HG03378 (cell line): ENCODE measurements around the gene GGN.
"Not testable (repeated sequence)": the region's sequence is repeated elsewhere in the genome, so short reads cannot be mapped to it uniquely, and the experiment has no call there.

Experiments used
- ATAC-seq: cut with Tn5 transposase; IDR thresholded peaks from one replicate; pipeline ENCODE4 v1.9.1; 2021; ENCODE audit warnings: mild to moderate bottlenecking, moderate library complexity; ENCODE audit not compliant: unreplicated experiment

GGN gene, protein sequence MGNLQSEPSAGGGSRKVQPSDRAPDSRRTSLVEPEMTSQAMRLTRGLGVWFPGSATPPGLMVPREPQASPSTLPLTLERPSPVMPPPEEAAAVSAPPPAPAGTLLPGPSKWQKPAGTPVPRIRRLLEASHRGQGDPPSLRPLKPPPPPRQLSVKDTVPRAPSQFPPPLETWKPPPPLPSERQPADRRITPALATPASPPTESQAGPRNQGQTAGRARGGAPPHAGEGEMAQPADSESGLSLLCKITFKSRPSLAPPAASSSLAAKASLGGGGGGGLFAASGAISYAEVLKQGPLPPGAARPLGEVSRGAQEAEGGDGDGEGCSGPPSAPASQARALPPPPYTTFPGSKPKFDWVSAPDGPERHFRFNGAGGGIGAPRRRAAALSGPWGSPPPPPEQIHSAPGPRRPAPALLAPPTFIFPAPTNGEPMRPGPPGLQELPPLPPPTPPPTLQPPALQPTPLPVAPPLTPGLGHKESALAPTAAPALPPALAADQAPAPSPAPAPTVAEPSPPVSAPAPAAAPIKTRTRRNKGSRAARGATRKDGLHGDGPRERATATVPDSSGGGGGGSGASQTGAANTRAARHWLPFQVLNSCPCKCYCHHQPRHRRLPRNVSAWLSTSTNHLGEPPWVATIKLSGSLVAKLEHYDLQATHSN

DNA sequence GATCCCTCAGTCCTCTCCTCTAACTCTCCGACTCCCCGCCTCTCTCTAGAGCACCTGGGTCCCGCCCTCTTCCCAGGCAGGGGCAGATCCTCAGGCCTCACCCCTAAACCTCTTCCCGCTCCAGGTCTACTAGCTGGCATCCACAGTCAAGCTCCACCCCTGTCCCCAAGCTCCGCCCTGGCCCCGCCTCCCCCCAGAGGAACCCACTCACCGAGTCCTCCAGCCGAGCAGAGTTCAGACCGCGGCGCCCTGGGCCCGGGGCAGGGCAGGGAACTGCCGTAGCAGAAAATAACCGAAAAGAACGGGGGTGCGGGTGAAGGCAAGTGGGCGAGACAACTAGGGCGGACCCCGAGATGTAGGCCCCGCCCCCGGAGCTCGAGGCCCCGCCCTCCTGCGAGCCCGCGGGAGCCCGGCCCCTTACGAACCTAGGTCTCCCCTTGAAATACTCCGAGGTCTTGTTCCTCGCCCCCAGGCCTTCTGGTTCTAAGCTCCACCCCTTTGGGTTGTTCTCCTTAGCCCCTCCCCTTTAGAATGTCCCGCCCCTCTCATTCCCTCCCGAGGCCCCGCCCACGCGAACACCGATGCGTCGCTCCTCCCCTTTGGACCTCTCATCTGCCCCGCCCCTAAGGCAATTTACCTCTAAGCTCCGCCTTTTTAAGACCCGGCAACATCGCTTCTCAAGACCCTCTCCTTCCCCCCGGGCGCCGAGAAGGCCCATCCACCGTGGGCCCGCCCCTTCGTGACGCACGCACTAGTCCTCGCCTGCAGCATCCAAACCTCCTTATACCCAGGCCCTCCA, at the start of gene GGN:
Gene GGN, minus strand, starts transcription at position 485 of the 799 bp plus-strand sequence. CDS start 773 bp downstream, outside the sequence.
- ATAC-seq, result no peak

DNA sequence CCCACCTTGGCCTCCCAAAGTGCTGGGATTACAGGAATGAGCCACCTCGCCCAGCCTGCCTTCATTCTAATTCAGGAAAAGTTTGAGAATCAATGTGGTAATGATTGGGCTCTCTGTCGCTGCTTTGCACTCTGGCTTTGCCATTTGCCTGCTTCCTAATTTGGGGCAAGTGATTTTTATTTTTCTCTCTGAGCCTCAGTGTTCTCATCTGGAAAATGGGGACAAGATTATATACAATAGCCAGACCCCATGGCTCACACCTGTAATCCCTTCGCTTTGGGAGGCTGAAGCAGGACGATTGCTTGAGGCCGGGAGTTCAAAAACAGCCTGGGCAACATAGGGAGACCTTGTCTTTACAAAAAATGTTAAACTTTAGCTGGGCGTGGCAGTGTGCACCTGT, 49.5 kb upstream of the GGN start:
- ATAC-seq, result no peak

DNA sequence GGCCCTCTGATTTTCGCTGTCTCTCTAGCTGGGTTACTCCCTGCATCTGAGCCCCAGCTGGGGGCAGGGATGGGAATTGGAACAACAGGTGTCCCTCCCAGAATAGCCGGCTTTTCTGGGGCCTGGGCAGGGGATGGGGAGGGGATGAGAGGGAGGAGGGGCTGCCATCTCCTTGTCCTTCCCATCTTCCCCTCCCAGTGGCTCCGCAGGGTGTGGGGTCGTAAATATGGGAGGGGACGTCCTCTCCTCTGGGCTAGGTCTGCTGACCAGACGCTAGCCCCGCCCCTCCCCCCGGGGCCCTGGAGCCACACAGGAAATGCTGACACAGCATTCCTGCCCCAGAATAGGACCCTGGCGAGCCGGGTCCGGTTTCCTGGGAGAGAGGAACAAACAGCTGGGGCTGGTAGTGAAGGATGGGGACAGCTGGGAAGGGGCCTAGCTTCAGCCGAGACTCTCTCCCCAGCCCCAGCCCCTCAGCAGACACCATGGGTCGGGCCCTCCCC, 46.8 kb upstream of the GGN start:
- no peak for ATAC-seq

DNA sequence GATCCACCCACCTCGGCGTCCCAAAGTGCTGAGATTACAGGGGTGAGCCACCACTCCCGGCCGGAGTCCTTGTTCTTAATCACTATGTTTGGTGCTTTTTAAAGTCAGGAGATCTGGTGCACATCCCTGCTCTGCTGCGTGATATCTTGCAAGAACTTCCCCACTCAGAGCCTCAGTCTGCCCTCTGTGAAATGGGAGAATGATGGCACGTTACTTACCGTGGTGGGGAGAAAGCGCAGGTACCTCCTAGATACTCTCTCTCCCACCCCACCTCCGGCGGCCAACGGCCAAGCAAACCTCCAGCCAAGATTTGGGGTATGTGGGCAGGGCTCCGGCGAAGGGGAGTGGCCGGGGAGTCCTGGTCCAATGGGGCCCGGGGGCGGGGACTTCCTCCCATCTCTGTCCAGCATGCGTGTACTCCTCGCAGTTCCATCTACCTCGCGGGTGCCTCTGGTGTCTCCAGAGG, 45.5 kb upstream of the GGN start, which contains the start of gene RYR1:
Gene RYR1, plus strand, starts transcription at position 424 of the 466 bp plus-strand sequence. CDS start 139 bp downstream, outside the sequence.
- ATAC-seq, result no peak

DNA sequence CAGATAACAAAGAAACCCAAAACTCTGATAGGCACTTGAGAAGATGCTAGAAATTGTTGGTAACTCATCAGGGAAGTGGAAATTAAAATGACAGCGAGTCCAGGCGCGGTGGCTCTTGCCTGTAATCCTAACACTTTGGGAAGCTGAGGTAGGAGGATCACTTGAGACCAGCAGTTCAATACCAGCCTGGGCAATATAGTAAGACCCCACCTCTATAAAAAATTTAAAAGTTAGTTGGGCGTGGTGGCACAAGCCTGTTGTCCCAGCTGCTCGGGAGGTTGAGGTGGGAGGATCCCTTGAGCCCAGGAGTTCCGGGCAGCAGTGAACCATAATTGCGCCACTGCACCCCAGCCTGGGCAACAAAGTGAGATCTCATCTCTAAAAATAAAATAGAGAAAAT, 43.1 kb upstream of the GGN start:
- no peak for ATAC-seq

DNA sequence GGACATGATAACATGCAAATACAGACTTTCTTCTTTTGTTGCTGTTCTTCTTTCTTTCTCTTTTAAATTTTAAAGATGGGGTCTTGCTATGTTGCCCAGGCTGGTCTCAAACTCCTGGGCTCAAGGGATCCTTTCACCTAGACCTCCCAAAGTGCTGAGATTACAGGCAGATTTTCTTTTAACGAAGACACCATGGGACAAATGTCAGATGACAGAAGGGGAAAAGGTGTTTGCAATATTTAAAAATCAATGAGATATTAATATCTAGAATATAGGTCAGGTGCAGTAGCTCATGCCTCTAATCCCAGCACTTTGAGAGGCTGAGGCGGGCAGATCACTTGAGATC, 42.0 kb upstream of the GGN start:
- ATAC-seq, result no peak

DNA sequence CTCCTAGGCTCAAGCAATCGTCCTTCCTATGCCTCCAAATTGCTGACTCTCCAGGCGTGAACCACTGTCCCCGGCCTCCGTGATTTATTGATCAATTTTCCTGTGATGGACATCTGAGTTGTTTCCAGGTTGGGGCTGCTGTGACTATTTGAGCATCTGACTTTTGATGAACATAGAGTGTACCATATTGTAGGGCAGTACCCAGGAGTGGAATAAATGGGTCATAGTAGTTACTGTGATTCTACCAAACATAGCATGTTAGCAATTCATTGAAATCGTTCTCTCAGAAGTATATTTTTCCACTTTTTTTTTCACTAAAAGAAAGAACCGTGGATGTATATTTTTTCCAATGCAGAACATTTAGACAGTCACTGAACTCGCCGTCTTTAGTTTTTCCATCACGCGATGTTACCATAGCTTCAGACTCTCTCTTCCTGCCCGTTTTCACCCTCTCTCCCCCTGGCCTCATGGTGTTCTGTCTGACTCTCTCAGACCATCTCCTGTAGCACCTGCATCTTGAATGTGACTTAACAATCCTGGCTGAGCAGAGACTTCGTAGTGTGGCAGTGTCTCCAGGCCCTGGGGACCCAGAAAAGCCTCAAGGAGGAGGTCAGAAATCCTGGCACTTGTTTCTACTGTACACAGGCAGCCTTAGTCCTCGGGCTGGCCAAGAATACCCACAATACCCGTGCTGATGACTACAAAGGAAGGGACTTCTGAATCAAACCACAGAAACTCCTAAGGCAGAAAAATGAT, 41.4 kb upstream of the GGN start:
- ATAC-seq, result no peak

DNA sequence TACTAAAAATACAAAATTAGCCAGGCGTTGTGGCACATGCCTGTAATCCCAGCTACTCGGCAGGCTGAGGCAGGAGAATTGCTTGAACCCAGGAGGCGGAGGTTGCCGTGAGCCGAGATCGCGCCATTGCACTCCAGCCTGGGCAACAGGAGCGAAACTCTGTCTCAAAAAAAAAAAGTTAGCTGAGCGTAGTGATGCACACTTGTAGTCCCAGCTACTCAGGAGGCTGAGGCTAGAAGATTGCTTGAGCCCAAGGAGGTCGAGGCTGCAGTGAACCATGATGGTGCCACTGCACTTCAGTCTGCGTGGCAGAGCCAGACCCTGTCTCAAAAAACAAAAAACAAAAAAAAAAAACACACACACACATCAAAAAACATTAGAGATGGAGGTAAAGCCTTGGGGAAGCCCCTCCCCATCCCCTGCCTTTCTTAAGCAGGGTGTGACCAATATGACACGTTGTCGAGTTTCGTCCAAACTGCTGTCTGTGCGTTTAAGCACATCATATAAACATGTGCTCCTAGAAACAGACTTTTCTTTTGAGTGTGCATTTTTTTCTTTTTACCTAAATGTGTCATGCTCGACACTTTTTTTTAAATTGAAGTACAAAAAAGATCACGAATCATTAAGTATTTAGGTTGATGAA, 39.3 kb upstream of the GGN start:
- ATAC-seq, result not testable (repeated sequence)

DNA sequence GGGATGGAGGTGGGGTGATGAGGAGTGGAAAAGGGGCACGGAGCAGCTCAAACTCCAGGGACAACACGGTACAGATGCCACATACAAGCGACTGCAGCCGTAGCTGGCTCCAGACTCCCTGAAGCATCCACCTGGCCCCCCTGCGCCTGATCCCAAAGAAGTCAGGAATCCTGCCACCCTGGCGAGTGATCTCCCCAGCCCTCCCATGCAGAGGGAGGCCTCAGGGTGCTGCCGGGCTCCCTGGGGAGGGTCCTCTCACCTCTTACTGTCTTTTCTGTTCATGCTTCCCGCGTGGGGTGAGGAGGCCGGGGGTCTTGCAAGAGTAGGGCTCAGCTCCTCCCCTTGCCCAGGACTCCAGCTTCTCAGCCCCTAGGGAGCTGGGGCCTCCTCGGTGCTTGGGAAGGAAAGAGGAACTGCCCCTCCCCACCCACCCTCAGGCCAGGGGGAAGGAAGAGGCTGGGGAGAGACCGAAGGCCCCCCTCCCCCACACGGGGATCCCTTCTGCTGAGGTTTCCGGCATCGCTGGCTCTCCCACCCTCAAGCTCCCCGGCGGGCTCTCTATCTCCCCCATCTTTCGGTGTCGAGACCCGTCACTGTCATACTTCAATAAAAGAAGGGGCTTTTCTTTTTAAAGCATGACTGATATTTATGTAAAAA, 38.1 kb upstream of the GGN start, which contains the start of gene RASGRP4:
Gene RASGRP4, minus strand, starts transcription at position 410 of the 657 bp plus-strand sequence. Its CDS starts 128 bp downstream, at position 282.
- no peak for ATAC-seq

DNA sequence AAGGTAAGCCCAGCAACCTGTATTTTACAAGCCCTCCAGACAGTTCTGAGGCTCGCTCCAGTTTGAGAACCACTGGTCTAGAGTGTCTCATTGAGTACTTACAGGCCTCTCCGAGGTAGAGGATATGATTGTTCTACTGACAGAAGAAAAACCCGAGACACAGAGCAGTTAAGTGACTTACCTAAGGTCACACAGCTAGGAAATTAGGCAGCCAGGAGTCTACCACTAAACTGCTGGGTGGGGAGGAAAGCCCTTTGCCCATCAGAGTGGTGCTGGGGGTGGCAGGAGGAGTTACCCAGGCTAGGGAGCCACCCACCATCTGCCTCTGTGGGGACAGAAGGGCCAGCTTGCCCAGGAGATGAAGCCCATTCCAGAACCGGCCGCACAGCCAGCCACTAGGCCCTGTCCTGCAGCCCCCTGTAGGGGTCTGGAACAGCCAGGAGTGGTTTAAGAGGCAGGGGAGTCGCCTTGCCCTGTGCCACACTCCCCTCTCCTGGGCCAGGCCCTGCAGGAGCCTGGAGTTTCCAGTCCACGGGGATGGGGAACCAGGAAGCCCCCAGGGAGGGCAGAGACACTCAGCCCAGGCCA, 37.5 kb upstream of the GGN start:
- ATAC-seq, result no peak

DNA sequence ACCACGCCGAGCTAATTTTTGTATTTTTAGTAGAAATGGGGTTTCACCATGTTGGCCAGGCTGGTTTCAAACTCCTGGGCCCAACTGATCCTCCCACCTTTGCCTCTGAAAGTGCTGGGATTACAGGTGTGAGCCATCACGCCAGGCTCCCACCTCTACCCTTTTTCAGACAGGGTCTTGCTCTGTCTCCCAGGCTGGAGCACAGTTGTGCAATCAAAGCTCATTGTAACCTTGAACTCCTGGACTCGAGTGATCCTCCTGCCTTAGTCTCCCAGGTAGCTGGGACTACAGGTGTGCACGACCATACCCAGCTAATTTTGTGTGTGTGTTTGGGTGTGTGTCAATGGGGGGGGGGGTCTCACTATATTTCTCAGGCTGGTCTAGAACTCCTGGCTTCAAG, 36.4 kb upstream of the GGN start:
- ATAC-seq, result no peak

DNA sequence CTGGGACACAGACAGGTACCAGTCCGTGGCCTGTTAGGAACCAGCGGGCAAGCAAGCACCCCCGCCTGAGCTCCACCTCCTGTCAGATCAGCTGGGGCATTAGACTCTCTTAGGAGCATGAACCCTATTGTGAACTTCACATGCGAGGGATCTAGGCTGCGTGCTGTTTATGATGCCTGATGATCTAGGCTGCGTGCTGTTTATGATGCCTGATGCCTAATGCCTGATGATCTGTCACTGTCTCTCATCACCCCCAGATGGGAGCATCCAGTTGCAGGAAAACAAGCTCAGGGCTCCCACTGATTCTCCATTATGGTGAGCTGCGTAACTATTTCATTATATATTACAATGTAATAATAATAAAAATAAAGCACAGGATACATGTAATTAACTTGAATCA, 34.6 kb upstream of the GGN start:
- ATAC-seq, result no peak

DNA sequence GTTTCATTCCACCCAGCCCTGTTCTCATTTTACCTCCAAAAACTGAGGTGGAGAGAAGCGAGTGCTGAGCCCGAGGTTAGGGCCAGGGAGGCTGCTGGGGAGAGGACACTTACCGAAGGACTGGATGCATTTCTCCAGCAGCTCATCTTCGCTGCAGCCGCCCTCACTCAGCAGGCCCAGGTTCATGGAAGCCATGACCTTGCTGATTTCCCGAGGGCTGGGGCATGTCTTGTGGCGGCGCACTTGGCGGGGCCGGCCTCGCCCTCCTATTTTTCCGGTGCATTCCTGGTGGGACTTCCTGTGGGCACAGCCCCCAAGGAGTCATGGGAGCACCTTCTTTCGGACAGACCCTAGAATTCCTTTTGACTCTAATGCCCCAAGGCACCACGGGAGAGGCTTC, 34.0 kb upstream of the GGN start:
- no peak for ATAC-seq

DNA sequence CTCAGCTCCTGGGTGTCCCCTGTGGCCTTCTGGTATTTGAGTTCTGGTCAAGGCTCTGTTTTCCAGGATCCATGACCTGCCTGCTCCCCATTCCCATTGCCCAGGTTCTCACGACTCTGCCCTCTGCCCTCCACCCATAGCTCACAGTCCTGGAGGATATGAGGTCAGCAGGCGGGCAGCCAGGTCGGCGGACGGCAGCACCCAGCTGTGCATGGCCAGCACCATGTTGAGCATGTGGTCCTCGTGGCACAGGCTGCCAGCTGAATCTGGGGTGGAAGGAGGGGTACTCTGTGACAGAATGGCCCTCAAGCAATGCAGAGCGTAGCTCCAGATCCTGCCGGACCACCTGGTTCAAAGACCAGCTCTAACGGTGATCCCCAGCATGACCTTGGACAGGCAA, 33.1 kb upstream of the GGN start:
- ATAC-seq, result no peak

DNA sequence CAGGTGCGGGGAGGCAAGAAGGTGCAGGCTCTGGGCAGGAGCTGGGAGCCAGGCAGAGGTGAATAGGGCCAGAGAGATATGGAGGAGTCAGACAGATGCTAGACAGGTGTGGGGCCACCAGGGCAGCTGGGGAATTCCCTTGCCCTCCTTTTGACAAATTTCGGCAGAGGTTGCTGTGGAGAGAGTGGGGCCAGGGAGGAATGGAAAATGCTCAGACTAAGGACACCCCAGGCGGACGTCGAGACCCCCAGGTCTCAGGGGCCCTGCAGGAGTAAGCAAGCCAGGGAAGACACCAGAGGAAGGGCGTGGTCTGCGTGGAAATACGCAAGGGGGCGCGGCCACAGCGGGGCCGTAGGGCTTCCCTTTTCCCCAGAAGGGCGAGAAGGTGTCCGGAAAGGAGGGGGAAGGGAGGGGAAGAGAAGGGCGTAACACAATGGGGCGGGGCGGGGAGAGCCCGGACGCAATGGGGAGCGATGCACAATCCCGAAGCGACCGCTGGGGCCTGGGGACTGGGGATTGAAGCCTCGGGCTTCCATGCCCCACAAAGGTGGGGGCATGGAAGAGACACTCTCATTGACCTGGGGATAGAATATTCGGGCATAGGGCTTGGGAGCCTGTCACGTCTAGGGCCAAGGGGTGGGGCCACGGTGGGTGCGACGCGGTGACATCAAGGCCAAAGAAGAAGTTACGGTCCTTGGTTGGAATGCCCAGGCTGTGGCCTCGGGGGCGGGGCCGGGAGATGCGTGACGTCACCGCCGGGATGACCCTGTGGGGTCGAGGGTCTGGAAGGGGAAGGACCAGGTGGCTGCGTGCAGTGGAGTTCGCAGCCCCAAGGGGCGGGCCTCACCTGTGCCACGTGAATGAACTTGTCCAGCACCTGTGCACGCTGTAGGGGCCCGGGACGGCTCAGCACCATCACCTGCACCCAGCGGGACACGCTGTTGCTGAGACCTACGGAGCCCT, 30.0 kb upstream of the GGN start:
- no peak for ATAC-seq

DNA sequence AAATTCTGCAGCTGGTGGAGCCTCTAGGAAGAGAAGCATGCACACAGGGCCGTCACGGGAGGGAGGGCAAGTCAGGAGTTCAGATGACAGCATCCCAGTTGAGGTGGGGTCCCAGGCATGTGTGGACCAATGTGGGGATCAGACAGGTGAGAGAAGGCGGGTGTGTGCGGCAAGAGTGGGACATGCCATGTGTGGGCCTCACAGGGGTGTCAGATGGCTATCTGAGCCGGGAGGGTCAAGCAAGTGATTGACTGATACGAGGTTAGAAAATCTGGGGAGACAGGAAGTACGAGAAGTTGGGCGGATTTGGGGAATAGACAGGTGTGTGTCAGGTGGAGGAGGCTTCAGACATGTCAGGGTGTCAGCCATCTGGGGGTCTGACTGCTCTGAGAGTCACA, 29.3 kb upstream of the GGN start:
- ATAC-seq, result no peak

DNA sequence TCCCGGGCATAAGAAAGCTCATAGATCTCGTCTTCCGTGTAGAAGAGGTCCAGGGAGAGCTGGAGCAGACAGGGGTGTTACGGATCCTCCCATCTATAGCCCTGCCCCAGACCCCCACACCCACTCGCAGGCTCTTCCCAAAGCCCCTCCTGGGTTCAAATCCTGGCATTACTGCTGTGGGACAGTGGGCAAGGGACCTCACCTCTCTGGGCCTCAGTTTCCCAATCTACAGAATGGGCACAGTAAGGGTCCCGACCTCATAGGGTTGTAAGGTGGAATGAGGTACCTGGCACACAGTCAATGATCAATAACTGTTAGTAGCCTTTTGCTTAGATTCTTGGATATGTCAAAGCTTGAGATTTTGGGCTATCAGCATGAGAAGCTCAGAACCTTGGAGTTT, 25.6 kb upstream of the GGN start:
- no peak for ATAC-seq

DNA sequence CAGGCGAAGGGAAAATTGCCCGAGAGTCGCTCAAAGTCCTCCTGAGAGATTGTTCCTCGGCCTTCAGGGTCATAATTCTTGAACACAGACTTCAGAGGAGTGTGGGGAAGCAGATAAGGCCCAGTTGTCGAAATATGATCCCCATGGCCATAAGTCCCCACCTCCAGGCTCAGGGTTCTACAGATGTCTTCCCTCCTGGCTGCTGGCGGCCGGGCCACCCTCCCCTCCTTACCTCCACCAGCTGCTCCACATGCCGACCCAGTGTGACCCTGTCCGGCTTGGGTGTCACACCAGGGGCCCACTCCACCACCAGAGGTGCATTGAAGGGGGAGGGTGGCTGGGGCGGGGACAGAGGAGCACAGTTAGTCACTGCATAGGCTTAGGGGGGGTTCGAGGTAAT, 25.1 kb upstream of the GGN start:
- ATAC-seq, result no peak
